GM23338 (cell line): ENCODE measurements around the gene CUBN. TPM values are rescaled to one million over a fixed set of nuclear protein-coding genes. Genes with fewer than 3 reads are reported as not detected.

Experiments used
- ATAC-seq: fragments of 200-7000 bp; cut with Tn5 transposase; 3 replicates; pipeline ENCODE4 v1.9.1; 2020
- DNase-seq: peaks from one replicate; pipeline ENCODE4 v3.0.0-alpha.2; 2015; ENCODE audit warnings: low spot score
- H2AFZ ChIP-seq: fragments of 200-600 bp; sonication (generic); 2 replicates; pipeline ENCODE4 v1.8.0; 2016; ENCODE audit warnings: antibody characterized with exemption, mild to moderate bottlenecking, moderate library complexity
- H3F3A ChIP-seq: fragments of 200-600 bp; sonication (generic); replicated peaks from 2 replicates; pipeline ENCODE4 v1.8.0; 2017; ENCODE audit warnings: antibody characterized with exemption, mixed run types, low read depth
- H3K27ac ChIP-seq: fragments of 200-600 bp; sonication (generic); 2 replicates; pipeline ENCODE4 v1.6.1; 2016; ENCODE audit warnings: low read depth
- H3K27me3 ChIP-seq: fragments of 200-600 bp; sonication (generic); 2 replicates; pipeline ENCODE4 v1.8.0; 2016; ENCODE audit warnings: mild to moderate bottlenecking, mixed run types, moderate library complexity; ENCODE audit not compliant: insufficient read depth
- H3K36me3 ChIP-seq: fragments of 200-600 bp; sonication (generic); 2 replicates; pipeline ENCODE4 v1.8.0; 2016; ENCODE audit warnings: mild to moderate bottlenecking; ENCODE audit not compliant: insufficient read depth
- H3K4me1 ChIP-seq: fragments of 200-600 bp; sonication (generic); 2 replicates; pipeline ENCODE4 v1.8.0; 2016; ENCODE audit warnings: mild to moderate bottlenecking, moderate library complexity; ENCODE audit not compliant: insufficient read depth
- H3K4me2 ChIP-seq: fragments of 200-600 bp; sonication (generic); 2 replicates; pipeline ENCODE4 v1.7.1; 2017; ENCODE audit warnings: mixed run types
- H3K4me3 ChIP-seq: fragments of 200-600 bp; sonication (generic); 2 replicates; pipeline ENCODE4 v1.6.1; 2016; ENCODE audit warnings: mixed run types
- H3K79me2 ChIP-seq: fragments of 200-600 bp; sonication (generic); replicated peaks from 2 replicates; pipeline ENCODE4 v1.8.0; 2017; ENCODE audit warnings: mild to moderate bottlenecking; ENCODE audit not compliant: insufficient read depth
- H3K9me2 ChIP-seq: fragments of 200-600 bp; sonication (generic); 2 replicates; pipeline ENCODE4 v1.8.0; 2017; ENCODE audit not compliant: insufficient read depth
- H4K20me1 ChIP-seq: fragments of 200-600 bp; sonication (generic); replicated peaks from 2 replicates; pipeline ENCODE4 v1.8.0; 2017; ENCODE audit warnings: mild to moderate bottlenecking; ENCODE audit not compliant: insufficient read depth
- H3K27ac Mint-ChIP-seq: 2 replicates; pipeline ENCODE4 v1.8.0; 2020; ENCODE audit warnings: inconsistent platforms, mild to moderate bottlenecking, moderate library complexity, mixed read lengths
- H3K27me3 Mint-ChIP-seq: 3 replicates; pipeline ENCODE4 v1.8.0; 2022; ENCODE audit warnings: low read depth, mild to moderate bottlenecking, moderate library complexity, mixed read lengths, inconsistent platforms; ENCODE audit not compliant: insufficient read depth, poor library complexity
- H3K36me3 Mint-ChIP-seq: 3 replicates; pipeline ENCODE4 v1.8.0; 2021; ENCODE audit warnings: low read depth, mild to moderate bottlenecking, inconsistent platforms, moderate library complexity, mixed read lengths
- H3K4me1 Mint-ChIP-seq: 3 replicates; pipeline ENCODE4 v1.8.0; 2020; ENCODE audit warnings: mild to moderate bottlenecking, inconsistent platforms, mixed read lengths
- H3K4me3 Mint-ChIP-seq: 3 replicates; pipeline ENCODE4 v1.8.0; 2021; ENCODE audit warnings: moderate library complexity, mild to moderate bottlenecking, inconsistent platforms, mixed read lengths
- H3K9me3 Mint-ChIP-seq: 3 replicates; pipeline ENCODE4 v1.8.0; 2020; ENCODE audit warnings: moderate library complexity, mild to moderate bottlenecking, inconsistent platforms, mixed read lengths
- CREB1 ChIP-seq: fragments of 250-450 bp; sonication (Bioruptor Pico); IDR thresholded peaks from 2 replicates; pipeline ENCODE4 v1.5.0; 2020; ENCODE audit warnings: low read depth, mild to moderate bottlenecking, moderate library complexity
- ETS1 ChIP-seq: IDR thresholded peaks from 2 replicates; pipeline ENCODE4 v1.6.1; 2016; ENCODE audit warnings: antibody characterized with exemption
- EZH2 ChIP-seq: fragments of 200-600 bp; sonication (generic); IDR thresholded peaks from one replicate; pipeline ENCODE4 v1.8.0; 2017; ENCODE audit warnings: antibody characterized with exemption, mild to moderate bottlenecking, low read depth; ENCODE audit not compliant: unreplicated experiment
- EZH2phosphoT487 ChIP-seq: fragments of 200-600 bp; sonication (generic); IDR thresholded peaks from one replicate; pipeline ENCODE4 v1.8.1; 2018; ENCODE audit warnings: antibody characterized with exemption; ENCODE audit not compliant: unreplicated experiment
- JUNB ChIP-seq: IDR thresholded peaks from one replicate; pipeline ENCODE4 v1.6.1; 2016; ENCODE audit warnings: antibody characterized with exemption; ENCODE audit not compliant: unreplicated experiment
- NANOG ChIP-seq: IDR thresholded peaks from 2 replicates; pipeline ENCODE4 v1.6.1; 2016; ENCODE audit warnings: antibody characterized with exemption, borderline replicate concordance
- POLR2AphosphoS5 ChIP-seq: IDR thresholded peaks from 2 replicates; pipeline ENCODE4 v1.6.1; 2016; ENCODE audit warnings: antibody characterized with exemption, low read depth
- REST ChIP-seq: IDR thresholded peaks from one replicate; pipeline ENCODE4 v1.6.1; 2018; ENCODE audit warnings: antibody characterized with exemption; ENCODE audit not compliant: unreplicated experiment
- STAT1 ChIP-seq: IDR thresholded peaks from one replicate; pipeline ENCODE4 v1.6.1; 2016; ENCODE audit warnings: antibody characterized with exemption; ENCODE audit not compliant: unreplicated experiment
- ZNF114 ChIP-seq: fragments of 250-450 bp; sonication (Bioruptor Pico); IDR thresholded peaks from 2 replicates; pipeline ENCODE4 v1.5.0; 2020; ENCODE audit warnings: mild to moderate bottlenecking, moderate library complexity
- ZNF331 ChIP-seq: fragments of 250-450 bp; sonication (Bioruptor Pico); IDR thresholded peaks from 2 replicates; pipeline ENCODE4 v1.5.0; 2020; ENCODE audit warnings: low read depth, mild to moderate bottlenecking, moderate library complexity
- polyA plus RNA-seq: library from polyadenylated mRNA; unstranded; fragments of >200 nt; fragmentation: Nextera tagmentation; extraction: Ambion mirVana; gene quantifications from 2 replicates; pipeline ENCODE4 v1.2.1, GENCODE V29; 2016
- total RNA-seq: library from RNA; depleted of rRNA; stranded (reverse); fragments of >200 nt; shearing (Covaris generic); gene quantifications from 2 replicates; pipeline ENCODE4 v1.2.3, GENCODE V29; 2014
- TF ChIP-seq, protein P1 (sequence below), 2 experiments: fragments of 200-600 bp in 1 of 2; sonication (generic) in 1 of 2; conservative IDR thresholded peaks; 2 replicates each; pipeline versions ENCODE4 v1.5.1 to v1.6.1; 2016 to 2017; ENCODE audit warnings: antibody characterized with exemption in 2 of 2, low read depth in 2 of 2, mild to moderate bottlenecking in 2 of 2, moderate library complexity in 1 of 2
- TF ChIP-seq, protein P2 (sequence below): fragments of 250-450 bp; sonication (Bioruptor Pico); IDR thresholded peaks from 2 replicates; pipeline ENCODE4 v1.5.0; 2020; ENCODE audit warnings: mild to moderate bottlenecking, moderate library complexity

The CUBN gene
- total and polyA plus RNA-seq, 2 experiments from 2014 or later = 0.06 to 1.8 TPM

DNA sequence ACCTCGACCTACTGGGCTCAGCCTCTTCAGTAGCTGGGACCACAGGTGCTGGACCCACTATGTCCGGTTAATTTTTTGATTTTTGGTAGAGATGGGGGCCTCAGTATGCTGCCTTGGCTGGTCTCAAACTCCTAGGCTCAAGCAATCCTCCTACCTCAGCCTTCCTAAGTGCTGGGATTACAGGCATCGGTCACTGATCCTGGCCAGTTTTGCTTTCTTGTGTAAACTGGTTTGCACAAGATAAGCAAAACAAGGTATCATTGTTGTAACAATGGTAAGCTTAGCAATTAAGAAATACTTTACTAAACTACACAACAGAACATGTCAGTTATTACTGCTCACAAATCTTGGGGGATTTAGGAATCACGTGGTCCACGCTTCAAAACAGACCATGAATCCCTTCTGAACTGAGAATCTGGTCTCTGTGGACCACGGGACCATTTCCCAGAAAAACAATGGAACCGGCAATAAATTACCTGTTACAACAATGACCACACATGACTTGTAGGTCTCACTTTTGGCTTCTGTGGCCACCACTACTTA, 349.2 kb downstream of the CUBN start:
- H3K4me3 ChIP-seq = no peak overlapping the region
- H3K36me3 ChIP-seq = no peaks in the 10 kb centered on the region
- no peaks in the 10 kb centered on the region for H4K20me1 ChIP-seq
- Mint-ChIP-seq H3K4me3 (no peak overlapping the region), H3K27me3 (peaks cover 3% of the 10 kb centered on the region), H3K9me3 (no peaks in the 10 kb centered on the region), H3K36me3 (no peaks in the 10 kb centered on the region), H3K27ac (0 out of 2 replicates have a peak overlapping the region, but pooled peaks have one; percentile 47), H3K4me1 (peaks cover 35% of the 10 kb centered on the region)
- H3K4me1 ChIP-seq = peaks cover 22% of the 10 kb centered on the region
- ATAC-seq (no peak), DNase-seq (no peak)
- H3K27ac ChIP-seq = no peak overlapping the region; the same call in 1 of the 2 replicates
- H3F3A ChIP-seq = no peaks in the 10 kb centered on the region
- peaks cover 4% of the 10 kb centered on the region; the same call in 1 of the 2 replicates for H3K79me2 ChIP-seq
- H2AFZ ChIP-seq = no peak overlapping the region
- no peak for TF ChIP-seq POLR2AphosphoS5
- no peak for TF ChIP-seq NANOG
- TF ChIP-seq ZNF331 (CRISPR knock-in tag) = no peak
- TF ChIP-seq ZNF114 (CRISPR knock-in tag) = no peak
- no peak for TF ChIP-seq ETS1
- no peak for TF ChIP-seq EZH2phosphoT487
- TF ChIP-seq JUNB = no peak
- TF ChIP-seq STAT1 = no peak
- no peak for TF ChIP-seq CREB1 (CRISPR knock-in tag)
- no peak for TF ChIP-seq EZH2
- TF ChIP-seq, protein P1, sequence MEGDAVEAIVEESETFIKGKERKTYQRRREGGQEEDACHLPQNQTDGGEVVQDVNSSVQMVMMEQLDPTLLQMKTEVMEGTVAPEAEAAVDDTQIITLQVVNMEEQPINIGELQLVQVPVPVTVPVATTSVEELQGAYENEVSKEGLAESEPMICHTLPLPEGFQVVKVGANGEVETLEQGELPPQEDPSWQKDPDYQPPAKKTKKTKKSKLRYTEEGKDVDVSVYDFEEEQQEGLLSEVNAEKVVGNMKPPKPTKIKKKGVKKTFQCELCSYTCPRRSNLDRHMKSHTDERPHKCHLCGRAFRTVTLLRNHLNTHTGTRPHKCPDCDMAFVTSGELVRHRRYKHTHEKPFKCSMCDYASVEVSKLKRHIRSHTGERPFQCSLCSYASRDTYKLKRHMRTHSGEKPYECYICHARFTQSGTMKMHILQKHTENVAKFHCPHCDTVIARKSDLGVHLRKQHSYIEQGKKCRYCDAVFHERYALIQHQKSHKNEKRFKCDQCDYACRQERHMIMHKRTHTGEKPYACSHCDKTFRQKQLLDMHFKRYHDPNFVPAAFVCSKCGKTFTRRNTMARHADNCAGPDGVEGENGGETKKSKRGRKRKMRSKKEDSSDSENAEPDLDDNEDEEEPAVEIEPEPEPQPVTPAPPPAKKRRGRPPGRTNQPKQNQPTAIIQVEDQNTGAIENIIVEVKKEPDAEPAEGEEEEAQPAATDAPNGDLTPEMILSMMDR (conservative IDR thresholded peaks at IDR 0.05; ENCODE audit: low read depth in 2 of 2) = no peak
- TF ChIP-seq, protein P2, sequence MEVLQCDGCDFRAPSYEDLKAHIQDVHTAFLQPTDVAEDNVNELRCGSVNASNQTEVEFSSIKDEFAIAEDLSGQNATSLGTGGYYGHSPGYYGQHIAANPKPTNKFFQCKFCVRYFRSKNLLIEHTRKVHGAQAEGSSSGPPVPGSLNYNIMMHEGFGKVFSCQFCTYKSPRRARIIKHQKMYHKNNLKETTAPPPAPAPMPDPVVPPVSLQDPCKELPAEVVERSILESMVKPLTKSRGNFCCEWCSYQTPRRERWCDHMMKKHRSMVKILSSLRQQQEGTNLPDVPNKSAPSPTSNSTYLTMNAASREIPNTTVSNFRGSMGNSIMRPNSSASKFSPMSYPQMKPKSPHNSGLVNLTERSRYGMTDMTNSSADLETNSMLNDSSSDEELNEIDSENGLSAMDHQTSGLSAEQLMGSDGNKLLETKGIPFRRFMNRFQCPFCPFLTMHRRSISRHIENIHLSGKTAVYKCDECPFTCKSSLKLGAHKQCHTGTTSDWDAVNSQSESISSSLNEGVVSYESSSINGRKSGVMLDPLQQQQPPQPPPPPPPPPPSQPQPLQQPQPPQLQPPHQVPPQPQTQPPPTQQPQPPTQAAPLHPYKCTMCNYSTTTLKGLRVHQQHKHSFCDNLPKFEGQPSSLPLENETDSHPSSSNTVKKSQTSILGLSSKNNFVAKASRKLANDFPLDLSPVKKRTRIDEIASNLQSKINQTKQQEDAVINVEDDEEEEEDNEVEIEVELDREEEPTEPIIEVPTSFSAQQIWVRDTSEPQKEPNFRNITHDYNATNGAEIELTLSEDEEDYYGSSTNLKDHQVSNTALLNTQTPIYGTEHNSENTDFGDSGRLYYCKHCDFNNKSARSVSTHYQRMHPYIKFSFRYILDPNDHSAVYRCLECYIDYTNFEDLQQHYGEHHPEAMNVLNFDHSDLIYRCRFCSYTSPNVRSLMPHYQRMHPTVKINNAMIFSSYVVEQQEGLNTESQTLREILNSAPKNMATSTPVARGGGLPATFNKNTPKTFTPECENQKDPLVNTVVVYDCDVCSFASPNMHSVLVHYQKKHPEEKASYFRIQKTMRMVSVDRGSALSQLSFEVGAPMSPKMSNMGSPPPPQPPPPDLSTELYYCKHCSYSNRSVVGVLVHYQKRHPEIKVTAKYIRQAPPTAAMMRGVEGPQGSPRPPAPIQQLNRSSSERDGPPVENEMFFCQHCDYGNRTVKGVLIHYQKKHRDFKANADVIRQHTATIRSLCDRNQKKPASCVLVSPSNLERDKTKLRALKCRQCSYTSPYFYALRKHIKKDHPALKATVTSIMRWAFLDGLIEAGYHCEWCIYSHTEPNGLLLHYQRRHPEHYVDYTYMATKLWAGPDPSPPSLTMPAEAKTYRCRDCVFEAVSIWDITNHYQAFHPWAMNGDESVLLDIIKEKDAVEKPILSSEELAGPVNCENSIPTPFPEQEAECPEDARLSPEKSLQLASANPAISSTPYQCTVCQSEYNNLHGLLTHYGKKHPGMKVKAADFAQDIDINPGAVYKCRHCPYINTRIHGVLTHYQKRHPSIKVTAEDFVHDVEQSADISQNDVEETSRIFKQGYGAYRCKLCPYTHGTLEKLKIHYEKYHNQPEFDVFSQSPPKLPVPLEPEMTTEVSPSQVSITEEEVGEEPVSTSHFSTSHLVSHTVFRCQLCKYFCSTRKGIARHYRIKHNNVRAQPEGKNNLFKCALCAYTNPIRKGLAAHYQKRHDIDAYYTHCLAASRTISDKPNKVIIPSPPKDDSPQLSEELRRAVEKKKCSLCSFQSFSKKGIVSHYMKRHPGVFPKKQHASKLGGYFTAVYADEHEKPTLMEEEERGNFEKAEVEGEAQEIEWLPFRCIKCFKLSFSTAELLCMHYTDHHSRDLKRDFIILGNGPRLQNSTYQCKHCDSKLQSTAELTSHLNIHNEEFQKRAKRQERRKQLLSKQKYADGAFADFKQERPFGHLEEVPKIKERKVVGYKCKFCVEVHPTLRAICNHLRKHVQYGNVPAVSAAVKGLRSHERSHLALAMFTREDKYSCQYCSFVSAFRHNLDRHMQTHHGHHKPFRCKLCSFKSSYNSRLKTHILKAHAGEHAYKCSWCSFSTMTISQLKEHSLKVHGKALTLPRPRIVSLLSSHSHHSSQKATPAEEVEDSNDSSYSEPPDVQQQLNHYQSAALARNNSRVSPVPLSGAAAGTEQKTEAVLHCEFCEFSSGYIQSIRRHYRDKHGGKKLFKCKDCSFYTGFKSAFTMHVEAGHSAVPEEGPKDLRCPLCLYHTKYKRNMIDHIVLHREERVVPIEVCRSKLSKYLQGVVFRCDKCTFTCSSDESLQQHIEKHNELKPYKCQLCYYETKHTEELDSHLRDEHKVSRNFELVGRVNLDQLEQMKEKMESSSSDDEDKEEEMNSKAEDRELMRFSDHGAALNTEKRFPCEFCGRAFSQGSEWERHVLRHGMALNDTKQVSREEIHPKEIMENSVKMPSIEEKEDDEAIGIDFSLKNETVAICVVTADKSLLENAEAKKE (CRISPR knock-in tag) = no peak
- TF ChIP-seq REST = no peak
- H3K27me3 ChIP-seq = no peaks in the 10 kb centered on the region
- H3K9me2 ChIP-seq = no peaks in the 10 kb centered on the region
- H3K4me2 ChIP-seq = 0 out of 2 replicates have a peak overlapping the region, but pooled peaks have one; percentile 68
